GM20431 (cell line): ENCODE results near the gene CTRB1.

Source experiments
- in situ Hi-C: fragments of 300-500 bp; cut with MseI, MboI; formaldehyde crosslinking; loops from one replicate; pipeline ENCODE4 v1.15.0; 2020; ENCODE audit warnings: low sequenced_read_pairs; ENCODE audit not compliant: unreplicated experiment

Gene CTRB1

DNA sequence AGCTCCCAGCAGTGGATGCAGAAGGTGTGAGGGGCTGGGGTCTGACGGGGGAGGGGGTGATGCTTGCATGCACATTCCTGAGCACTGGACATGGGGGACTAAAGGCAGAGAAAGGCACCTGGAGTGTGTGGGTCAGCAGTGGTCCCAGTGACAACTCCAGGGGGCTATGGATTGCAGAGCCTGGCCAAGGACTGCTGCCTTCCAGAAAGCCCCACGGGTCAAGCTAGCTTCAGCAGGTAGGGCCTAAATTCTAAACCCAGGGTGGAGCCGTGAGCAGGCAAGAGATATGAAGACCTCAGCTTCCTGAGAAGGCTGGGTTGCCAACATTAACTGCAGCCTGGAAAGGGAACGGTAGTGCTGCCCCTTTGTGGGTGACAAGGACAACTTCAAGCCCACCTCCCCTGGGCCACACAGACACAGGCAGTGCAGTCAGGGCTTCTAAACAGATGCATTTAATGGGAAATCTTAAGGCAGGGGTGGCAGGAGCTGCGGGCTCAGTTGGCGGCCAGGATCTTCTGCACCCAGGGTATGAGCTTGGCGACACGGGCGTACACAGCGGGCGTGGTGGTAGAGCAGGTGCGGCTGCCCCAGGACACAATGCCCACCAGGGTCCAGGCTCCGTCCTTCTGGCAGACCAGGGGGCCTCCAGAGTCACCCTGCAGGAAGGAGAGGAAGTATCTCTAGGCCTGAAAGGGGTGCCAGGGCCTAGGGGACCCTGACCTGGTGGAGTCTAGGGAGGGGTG lies 14.9 kb upstream of the CTRB1 start:
- in situ Hi-C loops: loop anchor here (25.0 kb wide), 1 partner anchor 558 kb away; no protein-coding TSS in a partner anchor

- in situ Hi-C loops: loop anchor here (25.0 kb wide), 1 partner anchor 558 kb away; no protein-coding TSS in a partner anchor
These were observed 14.4 kb upstream of the CTRB1 start for GRCh38 chr16:75204410-75204758.

- in situ Hi-C loops: loop anchor here (25.0 kb wide), 1 partner anchor 557 kb away; no protein-coding TSS in a partner anchor
These were observed 13.9 kb upstream of the CTRB1 start for GRCh38 chr16:75204905-75205304.

- in situ Hi-C loops: loop anchor here (25.0 kb wide), 1 partner anchor 557 kb away; no protein-coding TSS in a partner anchor
These were observed 13.3 kb upstream of the CTRB1 start for GRCh38 chr16:75205438-75205837.

GRCh38 chr16:75205961-75206748 lies 12.6 kb upstream of the CTRB1 start:
- in situ Hi-C loops: loop anchor here (25.0 kb wide), 1 partner anchor 556 kb away; no protein-coding TSS in a partner anchor

DNA sequence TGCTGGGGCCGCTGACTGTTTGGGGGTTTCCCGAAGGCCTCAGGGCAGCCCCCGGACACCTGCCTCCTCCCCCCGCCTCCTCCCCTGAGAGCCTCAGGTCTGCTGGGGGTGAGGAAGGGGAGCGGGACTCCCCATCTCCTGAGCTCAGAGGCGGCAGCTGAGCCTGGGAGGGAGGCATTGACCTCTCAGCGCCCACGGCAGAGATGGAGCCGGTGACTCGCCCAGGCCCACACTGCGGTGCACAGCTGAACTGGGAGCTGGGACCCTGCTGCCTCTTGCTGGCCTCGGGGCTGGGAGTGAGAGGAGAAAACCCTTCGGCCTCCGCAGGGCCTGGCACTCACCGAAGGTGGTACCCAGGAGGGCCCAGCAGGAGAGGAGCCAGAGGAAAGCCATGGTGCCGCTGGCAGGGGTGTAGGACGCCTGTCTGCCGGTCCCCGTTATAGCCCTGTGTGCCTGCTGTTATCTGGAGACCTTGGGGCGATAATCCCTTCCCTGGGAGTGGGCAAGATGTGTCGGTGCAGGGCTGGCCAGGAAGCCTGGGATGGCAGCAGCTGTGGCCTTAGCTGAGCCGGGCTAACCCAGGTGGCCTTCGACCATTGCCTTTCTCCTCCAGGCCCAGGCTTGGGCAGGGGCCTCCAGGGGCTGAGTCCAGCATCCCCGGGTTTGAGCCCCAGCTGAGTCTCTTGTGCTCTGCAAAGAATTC lies 11.9 kb upstream of the CTRB1 start, which contains the start of gene CTRB2:
Gene CTRB2, minus strand, starts transcription at position 413 of the 703 bp plus-strand sequence. Its CDS starts 20 bp downstream, at position 393.
- in situ Hi-C loops: loop anchor here (25.0 kb wide), 1 partner anchor 555 kb away; no protein-coding TSS in a partner anchor

DNA sequence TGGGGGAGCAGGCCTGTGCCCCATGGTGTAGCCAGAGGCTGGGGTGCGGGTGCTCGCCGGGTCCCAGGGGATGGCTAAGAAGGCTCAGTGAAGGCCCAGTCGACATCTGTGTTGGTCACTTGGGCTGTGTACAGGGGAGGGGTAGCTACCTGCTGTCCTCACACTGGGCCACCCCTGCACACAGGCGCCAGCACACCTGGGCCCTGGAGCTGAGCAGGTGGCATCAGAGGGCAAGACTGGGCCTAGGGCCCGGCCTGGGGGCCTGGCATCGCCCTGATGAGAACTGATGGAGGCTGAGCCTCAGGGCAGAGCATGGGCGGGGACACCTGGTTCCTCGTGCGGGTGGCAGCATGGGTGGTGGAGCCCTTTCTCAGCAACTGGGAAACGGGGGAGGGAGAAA lies 11.0 kb upstream of the CTRB1 start:
- in situ Hi-C loops: loop anchor here (25.0 kb wide), 1 partner anchor 554 kb away; no protein-coding TSS in a partner anchor

DNA sequence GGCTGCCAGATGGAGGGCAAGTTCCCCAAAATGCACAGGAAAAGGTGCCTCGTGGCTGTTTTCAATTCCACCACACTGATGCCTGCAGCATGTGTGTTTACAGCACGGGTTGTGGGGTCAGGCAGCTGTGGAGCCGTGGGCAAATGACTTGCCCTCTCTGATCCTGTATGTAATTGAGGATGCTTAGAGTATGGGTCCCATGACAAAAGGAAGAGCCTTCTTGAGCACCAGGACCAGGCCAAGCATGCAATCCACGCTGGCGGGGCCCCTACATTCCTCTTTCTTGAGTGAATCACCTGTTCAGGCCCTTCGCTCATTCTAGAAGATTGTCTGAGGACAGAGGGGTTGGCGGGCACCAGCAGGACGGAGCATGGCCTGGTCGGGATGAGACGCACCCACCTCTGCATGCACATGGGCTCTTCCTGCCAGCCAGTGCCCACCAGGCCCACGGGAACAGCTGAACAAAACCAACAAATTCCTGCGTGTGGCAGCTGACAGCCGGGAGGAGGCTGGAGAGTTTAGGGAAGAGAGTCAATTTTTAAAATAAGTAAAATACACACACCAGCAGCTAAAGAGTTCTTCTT lies 10.5 kb upstream of the CTRB1 start:
- in situ Hi-C loops: loop anchor here (25.0 kb wide), 1 partner anchor 554 kb away; no protein-coding TSS in a partner anchor

DNA sequence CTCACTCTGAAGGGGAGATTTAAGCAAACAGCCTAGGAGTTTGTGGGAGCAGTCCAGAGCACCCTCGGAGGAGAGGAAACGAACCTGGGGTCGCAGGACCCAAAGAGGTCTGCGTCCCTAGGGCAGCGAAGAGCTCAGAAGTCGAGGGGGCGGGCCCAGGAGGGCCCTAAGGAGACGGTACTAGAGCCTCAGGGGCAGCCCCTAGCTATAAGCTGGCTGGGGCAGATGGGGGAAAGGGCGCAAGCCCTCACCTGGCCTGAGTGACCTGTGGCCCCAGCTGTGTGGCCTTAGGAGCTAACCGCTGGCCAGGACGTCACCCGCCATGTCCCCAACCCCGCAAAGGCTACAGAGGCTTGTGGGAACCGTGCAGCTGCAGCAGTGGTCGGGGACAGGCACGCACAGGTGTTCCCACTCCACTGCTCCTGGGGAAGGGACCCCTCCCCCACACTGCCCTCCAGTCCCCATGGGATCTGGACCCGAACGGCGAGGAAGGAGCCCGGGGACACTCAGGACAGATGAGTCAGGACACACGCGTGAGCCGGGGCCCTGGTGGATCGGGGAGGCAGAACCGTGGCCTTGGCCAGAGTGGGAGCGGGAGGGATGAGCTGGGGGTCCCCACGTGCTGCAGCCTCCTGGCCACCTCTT lies 9.8 kb upstream of the CTRB1 start:
- in situ Hi-C loops: loop anchor here (25.0 kb wide), 1 partner anchor 553 kb away; no protein-coding TSS in a partner anchor

GRCh38 chr16:75209514-75209913 lies 9.3 kb upstream of the CTRB1 start:
- in situ Hi-C loops: loop anchor here (25.0 kb wide), 1 partner anchor 553 kb away; no protein-coding TSS in a partner anchor

DNA sequence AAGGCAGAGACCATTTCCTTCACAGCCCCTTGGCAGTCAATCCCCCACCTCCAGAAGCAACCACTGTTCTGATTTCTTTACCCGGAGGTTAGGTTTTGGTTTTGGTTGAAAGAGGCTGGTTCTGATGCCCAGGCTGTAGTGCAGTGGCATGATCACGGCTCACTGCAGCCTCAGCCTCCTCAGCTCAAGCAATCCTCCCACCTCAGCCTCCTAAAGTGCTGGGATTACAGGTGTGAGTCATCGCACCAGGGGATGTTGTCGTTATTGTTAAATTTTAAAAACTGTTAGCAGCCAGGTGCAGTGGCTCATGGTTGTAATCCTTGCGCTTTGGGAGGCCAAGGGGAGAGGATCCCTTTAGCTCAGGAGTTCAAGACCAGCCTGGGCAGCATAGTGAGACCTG lies 8.8 kb upstream of the CTRB1 start:
- in situ Hi-C loops: loop anchor here (25.0 kb wide), 1 partner anchor 552 kb away; no protein-coding TSS in a partner anchor

- in situ Hi-C loops: loop anchor here (25.0 kb wide), 1 partner anchor 551 kb away; no protein-coding TSS in a partner anchor
These were observed 7.5 kb upstream of the CTRB1 start for GRCh38 chr16:75211286-75211685.

DNA sequence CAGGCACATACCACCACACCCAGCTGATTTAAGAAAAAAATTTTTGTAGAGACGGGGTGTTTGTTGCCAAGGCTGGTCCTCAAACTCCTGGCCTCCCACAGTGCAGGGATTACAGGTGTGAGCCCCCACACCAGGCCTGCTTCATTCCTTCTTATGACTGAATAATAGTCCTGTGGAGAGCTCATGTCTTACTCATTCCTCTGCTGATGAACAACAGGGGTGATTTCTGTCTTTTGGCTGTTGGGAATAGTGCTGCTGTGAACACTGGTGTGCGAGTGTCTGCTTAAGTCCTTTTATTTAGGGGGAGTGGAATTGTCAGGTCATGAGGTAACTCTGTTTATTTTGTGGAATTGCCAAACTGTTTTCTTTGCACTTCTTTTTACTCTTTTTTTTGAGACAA lies 2.7 kb upstream of the CTRB1 start:
- in situ Hi-C loops: loop anchor here (25.0 kb wide), 1 partner anchor 546 kb away; no protein-coding TSS in a partner anchor

DNA sequence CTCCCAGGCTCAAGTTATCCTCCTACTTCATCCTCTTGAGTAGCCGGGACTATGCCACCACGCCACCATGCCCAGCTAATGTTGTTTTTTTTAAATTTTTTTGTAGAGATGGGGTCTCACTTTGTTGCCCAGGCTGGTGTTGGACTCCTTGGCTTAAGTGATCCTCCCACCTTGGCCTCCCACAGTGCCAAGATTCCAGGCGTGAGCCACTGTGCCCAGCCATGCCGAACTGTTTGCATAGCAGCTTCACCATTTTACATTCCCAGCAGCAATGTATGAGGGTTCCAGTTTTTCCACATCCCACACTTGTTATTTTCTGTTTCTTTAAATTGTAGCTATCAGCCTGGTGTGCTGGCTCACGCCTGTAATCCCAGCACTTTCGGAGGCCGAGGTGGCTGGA lies 2.2 kb upstream of the CTRB1 start:
- in situ Hi-C loops: loop anchor here (25.0 kb wide), 1 partner anchor 546 kb away; no protein-coding TSS in a partner anchor

DNA sequence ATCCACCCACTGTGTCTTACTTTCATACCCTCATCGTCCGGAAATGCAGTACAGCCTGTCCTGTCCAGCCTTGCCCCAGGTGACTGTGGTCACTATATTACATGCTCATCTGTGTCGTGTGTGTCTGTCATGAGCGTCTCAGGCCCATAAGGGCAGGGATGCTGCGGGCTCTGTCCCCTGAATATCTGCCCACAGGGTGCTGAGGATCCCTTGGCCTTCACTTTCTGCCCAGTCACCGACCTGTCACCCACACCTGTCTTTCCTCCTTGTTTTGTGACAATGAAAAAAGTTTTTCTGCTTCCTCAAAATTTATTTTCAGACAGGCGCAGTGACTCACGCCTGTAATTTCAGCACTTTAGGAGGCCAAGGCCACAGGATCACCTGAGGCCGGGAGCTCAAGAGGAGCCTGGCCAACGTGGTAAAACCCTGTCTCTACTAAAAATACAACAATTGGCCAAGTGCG lies 1.4 kb upstream of the CTRB1 start:
- in situ Hi-C loops: loop anchor here (25.0 kb wide), 1 partner anchor 545 kb away; no protein-coding TSS in a partner anchor

DNA sequence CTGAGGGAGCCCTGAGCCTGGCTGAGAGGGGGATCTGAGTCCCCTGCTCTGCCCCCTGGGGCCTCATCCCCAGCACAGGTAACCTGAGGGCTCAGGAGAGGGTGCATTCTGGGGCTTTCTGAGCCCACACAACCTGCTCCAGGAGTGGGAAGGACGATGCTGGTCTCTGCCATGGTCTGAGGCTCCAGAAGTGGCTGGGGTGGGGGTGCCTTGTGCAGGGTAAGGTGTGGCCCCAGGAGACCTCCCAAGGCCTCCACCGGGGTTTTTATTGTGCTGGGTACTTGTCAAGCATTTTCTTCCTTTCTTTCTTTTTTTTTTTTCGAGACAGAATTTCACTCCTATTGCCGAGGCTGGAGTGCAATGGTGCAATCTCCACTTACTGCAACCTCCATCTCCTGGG lies 300 bp downstream of the CTRB1 start:
- in situ Hi-C loops: loop anchor here (25.0 kb wide), 1 partner anchor 543 kb away; no protein-coding TSS in a partner anchor

- in situ Hi-C loops: loop anchor here (25.0 kb wide), 1 partner anchor 542 kb away; no protein-coding TSS in a partner anchor
These were observed 1.1 kb downstream of the CTRB1 start for GRCh38 chr16:75219838-75220237.

DNA sequence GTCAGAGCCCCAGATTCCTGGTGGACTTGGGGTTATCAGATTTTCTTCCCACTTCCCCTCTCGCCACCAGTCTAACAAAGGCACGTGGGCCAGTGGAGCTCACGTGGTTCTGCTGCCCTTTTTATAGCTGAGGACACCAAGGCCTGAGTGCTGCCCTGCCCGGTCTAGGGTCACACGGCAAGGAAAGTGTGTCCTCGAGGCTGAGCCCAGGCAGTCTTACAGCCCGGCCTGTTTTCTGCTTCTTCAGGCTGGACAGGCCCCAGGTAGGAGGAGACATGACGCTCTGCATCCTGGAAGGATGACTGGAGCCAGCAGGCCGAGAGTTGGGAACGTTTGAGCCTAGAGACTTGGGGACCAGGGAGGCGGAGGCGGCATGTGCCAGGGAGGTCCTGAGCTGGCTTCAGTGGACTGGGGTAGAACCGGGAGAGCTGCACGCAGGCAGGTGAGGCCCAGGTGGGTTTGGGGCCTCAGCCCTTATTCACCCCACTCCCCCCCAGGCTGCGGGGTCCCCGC lies 3.5 kb downstream of the CTRB1 start:
- in situ Hi-C loops: loop anchor here (25.0 kb wide), 1 partner anchor 540 kb away; no protein-coding TSS in a partner anchor
